Hepatocyte (in vitro differentiated cells): ENCODE results near the gene TUBB1. TPM values are rescaled to one million over a fixed set of nuclear protein-coding genes. Genes with fewer than 3 reads are reported as not detected.

Experiments used
- DNase-seq: peaks from one replicate; pipeline ENCODE4 v3.0.0-alpha.2; 2016; ENCODE audit warnings: low spot score
- H2AFZ ChIP-seq: fragments of 200-600 bp; sonication (generic); 2 replicates; pipeline ENCODE4 v1.6.0; 2016; ENCODE audit warnings: antibody characterized with exemption, mild to moderate bottlenecking
- H3K27ac ChIP-seq: fragments of 200-600 bp; sonication (generic); 2 replicates; pipeline ENCODE4 v1.5.1; 2016; ENCODE audit warnings: mild to moderate bottlenecking
- H3K27me3 ChIP-seq: fragments of 200-600 bp; sonication (generic); 2 replicates; pipeline ENCODE4 v1.6.1; 2016
- H3K36me3 ChIP-seq: fragments of 200-600 bp; sonication (generic); replicated peaks from 2 replicates; pipeline ENCODE4 v1.5.1; 2016; ENCODE audit warnings: low read depth; ENCODE audit not compliant: insufficient read depth
- H3K4me1 ChIP-seq: fragments of 200-600 bp; sonication (generic); 2 replicates; pipeline ENCODE4 v1.5.1; 2016; ENCODE audit warnings: mild to moderate bottlenecking, moderate library complexity; ENCODE audit not compliant: insufficient read depth
- H3K4me2 ChIP-seq: fragments of 200-600 bp; sonication (generic); 2 replicates; pipeline ENCODE4 v1.6.0; 2016
- H3K4me3 ChIP-seq: fragments of 200-600 bp; sonication (generic); 2 replicates; pipeline ENCODE4 v1.5.1; 2016; ENCODE audit warnings: mild to moderate bottlenecking
- H3K79me2 ChIP-seq: fragments of 200-600 bp; sonication (generic); 2 replicates; pipeline ENCODE4 v1.6.0; 2017; ENCODE audit warnings: mild to moderate bottlenecking
- H3K9me2 ChIP-seq: fragments of 200-600 bp; sonication (generic); replicated peaks from 2 replicates; pipeline ENCODE4 v1.6.0; 2017; ENCODE audit warnings: mild to moderate bottlenecking; ENCODE audit not compliant: insufficient read depth
- H3K9me3 ChIP-seq: fragments of 200-600 bp; sonication (generic); 2 replicates; pipeline ENCODE4 v1.5.1; 2016; ENCODE audit warnings: low read depth, mild to moderate bottlenecking
- H4K20me1 ChIP-seq: fragments of 200-600 bp; sonication (generic); 2 replicates; pipeline ENCODE4 v1.6.0; 2016; ENCODE audit warnings: mild to moderate bottlenecking; ENCODE audit not compliant: insufficient read depth, poor library complexity, severe bottlenecking
- EZH2 ChIP-seq: fragments of 200-600 bp; sonication (generic); IDR thresholded peaks from 2 replicates; pipeline ENCODE4 v1.6.1; 2016; ENCODE audit warnings: antibody characterized with exemption, mild to moderate bottlenecking, borderline replicate concordance
- EZH2phosphoT487 ChIP-seq: fragments of 200-600 bp; sonication (generic); IDR thresholded peaks from one replicate; pipeline ENCODE4 v1.6.1; 2018; ENCODE audit warnings: antibody characterized with exemption, mild to moderate bottlenecking, low read depth, moderate library complexity; ENCODE audit not compliant: unreplicated experiment, severe bottlenecking
- WGBS: methylation state at CpG from one replicate; pipeline ENCODE4 v1.1.6; 2016; ENCODE audit warnings: low lambda C conversion rate; ENCODE audit errors: missing lambda C conversion rate; 5-methylcytosine and 5-hydroxymethylcytosine counted together
- polyA plus RNA-seq: library from polyadenylated mRNA; unstranded; fragments of >200 nt; fragmentation: Nextera tagmentation; extraction: Ambion mirVana; gene quantifications from 2 replicates; pipeline ENCODE4 v1.2.1, GENCODE V29; 2016
- total RNA-seq: library from RNA; depleted of rRNA; stranded (reverse); fragments of >200 nt; gene quantifications from 2 replicates; pipeline ENCODE4 v1.2.3, GENCODE V29; 2014
- TF ChIP-seq, protein P1 (sequence below): fragments of 200-600 bp; sonication (generic); IDR thresholded peaks from 2 replicates; pipeline ENCODE4 v1.5.1; 2016; ENCODE audit warnings: antibody characterized with exemption, mild to moderate bottlenecking; ENCODE audit not compliant: poor library complexity

TUBB1 gene
- total and polyA plus RNA-seq, 2 experiments from 2014 or later, result 0.05 to 0.10 TPM

DNA sequence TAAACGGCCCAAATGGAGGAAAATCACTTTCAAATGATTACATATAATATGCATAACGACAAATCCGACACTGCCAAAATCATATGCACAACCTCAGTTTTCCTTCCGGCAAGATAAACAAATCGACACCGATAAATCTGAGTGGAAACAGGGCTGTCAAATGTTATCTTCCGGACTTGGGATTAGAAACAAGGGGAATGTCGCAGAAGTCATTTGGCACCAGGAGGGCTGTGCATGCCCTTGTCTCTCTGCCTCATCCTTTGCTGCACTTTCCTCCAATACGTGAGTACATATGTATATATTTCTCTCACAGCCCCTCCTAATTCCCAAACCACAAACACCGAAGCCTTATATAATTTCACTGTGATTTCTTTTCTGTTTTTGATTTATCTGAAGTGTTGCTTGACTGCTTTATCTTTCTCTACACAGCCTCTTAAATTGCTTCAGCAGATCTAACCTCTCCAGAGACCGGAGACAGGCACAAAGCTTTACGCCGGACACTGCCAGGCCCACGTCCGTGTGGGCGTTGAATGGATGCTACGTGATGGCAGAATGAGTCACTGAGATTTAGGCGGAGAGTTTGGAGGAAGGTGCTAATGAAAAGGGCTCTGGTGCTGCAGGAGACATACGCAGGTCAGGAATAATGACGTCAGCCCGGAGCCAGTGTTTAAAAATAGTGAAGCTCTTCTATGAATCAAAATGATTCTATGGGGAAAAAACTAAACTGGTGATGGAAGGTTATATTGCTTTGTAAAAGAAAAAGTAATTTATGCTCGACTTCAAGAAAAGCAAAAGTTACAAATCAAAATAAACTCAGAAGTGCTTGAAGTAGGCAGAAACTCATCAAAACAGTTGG, 44.4 kb downstream of the TUBB1 start:
- no peaks in the 10 kb centered on the region for H3K79me2 ChIP-seq
- no peaks in the 10 kb centered on the region for H4K20me1 ChIP-seq
- 40% methylated on average over 22 of the region's 22 CpGs for whole genome bisulfite sequencing
- H3K9me3 ChIP-seq, result no peaks in the 10 kb centered on the region
- H3K4me2 ChIP-seq, result peak overlapping the region; percentile 44
- no peak overlapping the region for H3K27ac ChIP-seq
- no peaks in the 10 kb centered on the region for H3K4me1 ChIP-seq
- no peaks in the 10 kb centered on the region for H3K36me3 ChIP-seq
- H3K27me3 ChIP-seq, result no peaks in the 10 kb centered on the region
- DNase-seq, result peak; percentile 57
- no peak overlapping the region for H2AFZ ChIP-seq
- H3K4me3 ChIP-seq, result no peak overlapping the region
- TF ChIP-seq, protein P1, sequence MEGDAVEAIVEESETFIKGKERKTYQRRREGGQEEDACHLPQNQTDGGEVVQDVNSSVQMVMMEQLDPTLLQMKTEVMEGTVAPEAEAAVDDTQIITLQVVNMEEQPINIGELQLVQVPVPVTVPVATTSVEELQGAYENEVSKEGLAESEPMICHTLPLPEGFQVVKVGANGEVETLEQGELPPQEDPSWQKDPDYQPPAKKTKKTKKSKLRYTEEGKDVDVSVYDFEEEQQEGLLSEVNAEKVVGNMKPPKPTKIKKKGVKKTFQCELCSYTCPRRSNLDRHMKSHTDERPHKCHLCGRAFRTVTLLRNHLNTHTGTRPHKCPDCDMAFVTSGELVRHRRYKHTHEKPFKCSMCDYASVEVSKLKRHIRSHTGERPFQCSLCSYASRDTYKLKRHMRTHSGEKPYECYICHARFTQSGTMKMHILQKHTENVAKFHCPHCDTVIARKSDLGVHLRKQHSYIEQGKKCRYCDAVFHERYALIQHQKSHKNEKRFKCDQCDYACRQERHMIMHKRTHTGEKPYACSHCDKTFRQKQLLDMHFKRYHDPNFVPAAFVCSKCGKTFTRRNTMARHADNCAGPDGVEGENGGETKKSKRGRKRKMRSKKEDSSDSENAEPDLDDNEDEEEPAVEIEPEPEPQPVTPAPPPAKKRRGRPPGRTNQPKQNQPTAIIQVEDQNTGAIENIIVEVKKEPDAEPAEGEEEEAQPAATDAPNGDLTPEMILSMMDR, result no peak
- no peak for TF ChIP-seq EZH2phosphoT487
- TF ChIP-seq EZH2, result no peak
- H3K9me2 ChIP-seq, result no peaks in the 10 kb centered on the region

DNA sequence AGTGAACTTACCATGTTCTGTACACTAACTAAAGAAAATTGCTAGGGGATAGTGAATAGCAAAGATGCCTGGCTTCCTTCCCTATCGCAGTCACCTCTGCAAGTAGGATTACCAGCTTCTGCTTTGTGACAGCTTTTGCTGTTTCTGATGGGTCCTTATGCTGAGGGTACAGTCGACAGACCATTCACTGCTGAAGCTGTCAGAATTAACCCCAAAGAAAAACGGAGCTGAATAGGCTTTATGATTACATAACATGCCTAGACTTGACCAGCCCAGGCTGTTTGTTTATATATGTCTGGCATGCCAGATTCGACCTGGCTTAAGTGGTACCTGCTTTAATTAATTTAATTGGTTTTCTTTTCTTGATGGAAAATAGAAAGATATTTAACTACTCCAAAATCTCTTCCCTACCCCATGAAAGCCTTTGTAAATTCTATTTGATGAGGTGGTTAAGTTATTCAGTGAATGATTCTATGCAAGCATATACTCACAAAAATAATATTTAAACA, 45.0 kb downstream of the TUBB1 start:
- H2AFZ ChIP-seq, result no peak overlapping the region
- WGBS, result 43% methylated on average over 4 of the region's 4 CpGs
- no peaks in the 10 kb centered on the region for H4K20me1 ChIP-seq
- H3K27ac ChIP-seq, result no peak overlapping the region
- no peaks in the 10 kb centered on the region for H3K79me2 ChIP-seq
- H3K9me3 ChIP-seq, result no peaks in the 10 kb centered on the region
- TF ChIP-seq, protein P1, result no peak
- TF ChIP-seq EZH2 (no peak), EZH2phosphoT487 (no peak)
- no peaks in the 10 kb centered on the region for H3K27me3 ChIP-seq
- no peaks in the 10 kb centered on the region for H3K9me2 ChIP-seq
- peak overlapping the region; percentile 44 for H3K4me2 ChIP-seq
- H3K4me3 ChIP-seq, result no peak overlapping the region
- no peak for DNase-seq
- no peaks in the 10 kb centered on the region for H3K4me1 ChIP-seq
- no peaks in the 10 kb centered on the region for H3K36me3 ChIP-seq

DNA sequence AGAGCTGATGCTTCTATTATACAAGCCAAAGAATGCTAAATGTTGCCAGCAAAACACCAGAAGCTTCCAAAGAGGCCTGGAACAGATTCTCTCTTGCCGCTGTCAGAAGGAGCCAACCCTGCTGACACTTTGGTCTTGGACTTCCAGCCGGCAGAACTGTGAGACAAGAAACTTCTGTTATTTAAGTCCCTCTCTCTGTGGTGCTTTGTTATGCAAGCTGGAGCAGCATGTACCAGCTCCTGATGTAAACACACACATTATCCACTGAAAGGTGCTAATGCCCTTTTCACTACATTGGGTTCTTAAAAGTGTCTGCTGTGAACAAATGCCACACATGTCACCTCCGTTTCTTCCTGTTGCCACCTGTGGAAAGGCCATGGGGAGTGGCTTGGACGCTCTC, 49.3 kb downstream of the TUBB1 start:
- 75% methylated on average over 4 of the region's 4 CpGs for WGBS

More for the DNA sequence above, 49.3 kb downstream of the TUBB1 start:
- DNase-seq, result no peak
- Histone ChIP-seq H3K4me3 (no peak overlapping the region), H3K27ac (no peak overlapping the region), H3K27me3 (peaks cover 7% of the 10 kb centered on the region), H3K4me1 (no peaks in the 10 kb centered on the region), H2AFZ (no peak overlapping the region), H4K20me1 (no peaks in the 10 kb centered on the region), H3K9me2 (no peaks in the 10 kb centered on the region), H3K4me2 (no peak overlapping the region), H3K9me3 (no peaks in the 10 kb centered on the region), H3K79me2 (no peaks in the 10 kb centered on the region), H3K36me3 (no peaks in the 10 kb centered on the region)
- TF ChIP-seq, protein P1, result no peak
- TF ChIP-seq EZH2phosphoT487 (no peak), EZH2 (no peak)
